OCI-M2 (cell line): ENCODE measurements around the gene GRB7.

ENCODE experiments used
- DNase-seq: peaks from one replicate; lab custom pipeline; 2025; ENCODE audit not compliant: unreplicated experiment; lab: John Stamatoyannopoulos, UW

GRB7 gene

DNA sequence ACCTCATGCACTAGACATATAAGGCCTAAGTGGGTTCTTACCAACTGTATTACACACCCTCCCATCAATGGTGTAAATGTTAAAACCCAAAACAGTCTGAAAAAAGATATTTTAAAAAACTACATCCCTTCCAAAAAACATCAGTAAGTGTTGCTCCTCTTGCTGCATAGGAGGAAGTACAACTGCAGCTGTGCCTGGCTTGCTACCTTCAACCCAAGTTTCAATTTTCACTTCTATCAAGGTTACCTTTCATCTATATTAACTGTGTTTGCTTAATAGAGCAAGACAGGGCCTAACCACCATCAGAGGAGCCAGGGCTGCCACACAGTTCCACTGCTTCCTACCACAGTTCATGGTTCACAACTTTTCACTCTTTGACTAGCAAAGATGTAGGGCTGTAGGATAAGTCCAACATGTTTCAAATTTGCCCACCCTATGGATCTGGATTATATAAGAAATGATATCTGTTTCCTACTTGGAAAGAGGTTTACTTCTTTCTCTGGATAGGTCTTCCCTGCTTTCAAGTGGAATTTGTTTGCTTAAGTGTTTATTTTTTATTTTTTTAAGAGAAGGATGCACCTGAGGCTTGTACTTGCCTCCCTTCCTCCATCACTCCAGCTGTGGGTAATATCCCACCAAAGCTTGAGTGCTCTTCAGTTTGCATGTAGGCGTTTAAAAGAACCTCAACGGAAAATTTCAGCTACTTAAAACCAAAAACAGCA, 56.7 kb downstream of the GRB7 start:
- DNase-seq: no peak
